GM12892 (cell line): Measurements from ENCODE around the gene P3H1.

Source experiments
- POLR2A ChIP-seq: IDR thresholded peaks from 2 replicates; pipeline ENCODE4 v1.6.1; 2011; ENCODE audit warnings: low read depth, low read length, control low read depth
- POLR2AphosphoS5 ChIP-seq: IDR thresholded peaks from 2 replicates; pipeline ENCODE4 v1.6.1; 2011; ENCODE audit warnings: low read depth, low read length, control low read depth
- TAF1 ChIP-seq: IDR thresholded peaks from 2 replicates; pipeline ENCODE4 v1.6.1; 2011; ENCODE audit warnings: low read depth, mild to moderate bottlenecking, control low read depth, low read length, borderline replicate concordance

DNA sequence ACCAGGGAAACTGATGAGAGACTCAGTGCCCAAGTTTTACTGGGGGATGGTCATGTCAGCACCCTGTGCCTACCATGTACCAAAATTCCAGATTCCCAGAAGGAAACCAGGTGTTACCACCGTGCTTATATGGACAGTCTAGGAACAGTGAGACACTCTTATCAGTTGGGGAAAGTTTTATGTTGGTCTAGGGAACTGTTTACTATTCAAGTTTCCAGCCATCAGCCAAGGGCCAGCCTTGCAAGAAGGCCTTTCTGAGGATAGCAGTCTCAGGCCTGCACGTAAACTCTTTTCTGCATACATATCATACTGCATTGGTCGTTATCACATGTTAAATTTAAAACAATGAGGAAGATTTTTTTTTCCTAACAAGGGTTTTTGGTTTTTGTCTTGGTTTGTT lies 30.6 kb upstream of the P3H1 start:
- TF ChIP-seq POLR2AphosphoS5 (no peak), POLR2A (no peak), TAF1 (no peak)
